Endodermal cell (in vitro differentiated cells): ENCODE results near the gene PDIA2. TPM values are rescaled to one million over a fixed set of nuclear protein-coding genes. Genes with fewer than 3 reads are reported as not detected.

Source experiments
- DNase-seq: peaks from one replicate; pipeline ENCODE4 v3.0.0-alpha.2; 2017
- H3K27ac ChIP-seq: 2 replicates; pipeline ENCODE4 v1.5.1; 2013; ENCODE audit warnings: mild to moderate bottlenecking, low read depth, low read length, moderate library complexity
- H3K27me3 ChIP-seq: 2 replicates; pipeline ENCODE4 v1.6.1; 2013; ENCODE audit warnings: mild to moderate bottlenecking, low read length, moderate library complexity; ENCODE audit not compliant: insufficient read depth, control insufficient read depth, poor library complexity, severe bottlenecking
- H3K36me3 ChIP-seq: 2 replicates; pipeline ENCODE4 v1.7.0; 2013; ENCODE audit warnings: mild to moderate bottlenecking, low read length, moderate library complexity; ENCODE audit not compliant: control insufficient read depth, insufficient read depth
- H3K4me1 ChIP-seq: one replicate; pipeline ENCODE4 v1.7.0; 2013; ENCODE audit warnings: low read length; ENCODE audit not compliant: control insufficient read depth, insufficient read depth
- H3K4me3 ChIP-seq: 2 replicates; pipeline ENCODE4 v1.5.1; 2013; ENCODE audit warnings: mild to moderate bottlenecking, low read length, moderate library complexity
- H3K9ac ChIP-seq: 2 replicates; pipeline ENCODE4 v1.6.1; 2013; ENCODE audit warnings: mild to moderate bottlenecking, low read length, moderate library complexity; ENCODE audit not compliant: poor library complexity, severe bottlenecking; ENCODE audit errors: extremely low read depth
- H3K9me3 ChIP-seq: 2 replicates; pipeline ENCODE4 v1.6.1; 2013; ENCODE audit warnings: mild to moderate bottlenecking, low read length, moderate library complexity; ENCODE audit not compliant: control insufficient read depth
- H3K27ac Mint-ChIP-seq: 2 replicates; pipeline ENCODE4 v1.8.0; 2020; ENCODE audit warnings: mixed read lengths
- H3K27me3 Mint-ChIP-seq: 2 replicates; pipeline ENCODE4 v1.8.0; 2021; ENCODE audit warnings: mild to moderate bottlenecking, mixed read lengths; ENCODE audit not compliant: insufficient read depth
- H3K36me3 Mint-ChIP-seq: 2 replicates; pipeline ENCODE4 v1.8.0; 2020; ENCODE audit warnings: low read depth, mixed read lengths
- H3K4me1 Mint-ChIP-seq: 2 replicates; pipeline ENCODE4 v1.8.0; 2020; ENCODE audit warnings: mixed read lengths
- H3K4me3 Mint-ChIP-seq: 2 replicates; pipeline ENCODE4 v1.8.0; 2020; ENCODE audit warnings: mild to moderate bottlenecking, moderate library complexity, mixed read lengths
- H3K9me3 Mint-ChIP-seq: 2 replicates; pipeline ENCODE4 v1.8.0; 2020; ENCODE audit warnings: mild to moderate bottlenecking, mixed read lengths
- WGBS, 2 experiments: methylation state at CpG; one replicate each; pipeline versions ENCODE4 v1.1.5 to v1.1.7; 2013; ENCODE audit warnings: missing lambda C conversion rate in 2 of 2, mixed read lengths in 1 of 2; ENCODE audit not compliant: insufficient coverage in 1 of 2, insufficient read length in 1 of 2; 5-methylcytosine and 5-hydroxymethylcytosine counted together
- total RNA-seq, 2 donors: library from RNA; stranded (reverse); fragmentation: NEBNext Ultra II Directional in 1 of 2; extraction: Animal tissue kit (Norgen Biotek cat#: 25700) in 1 of 2; gene quantifications; 2 replicates in 1 of 2; 3 replicates in 1 of 2; pipeline ENCODE4 v1.2.1, GENCODE V29; 2021
- TF ChIP-seq, protein P1 (sequence below): fragments of 200-600 bp; sonication (generic); conservative IDR thresholded peaks from 2 replicates; pipeline ENCODE4 v1.5.0; 2021; ENCODE audit warnings: antibody characterized with exemption, mild to moderate bottlenecking

The PDIA2 gene
- total RNA-seq, 2 donors from 2014 or later: 2.9 to 9.9 TPM

DNA sequence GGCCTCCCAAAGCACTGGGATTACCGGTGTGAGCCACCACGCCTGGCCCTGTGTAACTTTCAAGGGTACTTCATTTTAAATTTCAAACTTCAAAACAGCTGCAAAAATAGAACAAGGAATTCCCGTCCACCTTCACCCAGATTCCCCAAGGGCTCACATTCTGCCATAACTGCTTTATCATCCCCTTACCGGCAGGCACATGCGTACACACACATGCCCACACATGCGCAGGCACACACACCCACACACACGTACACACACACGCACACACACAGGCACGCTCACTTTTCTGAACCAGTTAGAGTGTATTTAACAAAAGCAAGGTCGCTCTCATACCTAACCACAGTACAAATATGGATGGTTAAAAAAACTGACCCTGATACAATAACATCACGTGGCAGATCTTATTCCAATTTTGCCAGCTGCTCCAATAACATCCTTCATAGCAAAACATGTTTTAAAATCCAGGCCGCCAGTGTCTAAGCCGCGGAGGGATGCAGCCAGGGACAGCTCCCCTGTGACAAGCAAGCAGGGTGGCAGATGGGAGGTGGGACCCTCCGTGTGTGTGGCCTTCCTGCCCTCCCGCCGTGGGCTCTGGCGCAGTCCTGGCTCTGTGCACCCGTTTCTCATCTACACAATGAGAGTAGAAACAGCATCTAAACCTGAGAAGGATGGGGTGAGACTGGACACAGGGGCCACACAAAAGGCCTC is 23.1 kb downstream of the PDIA2 start:
- H3K4me3 ChIP-seq: no peak overlapping the region
- Mint-ChIP-seq H3K9me3 (no peaks in the 10 kb centered on the region), H3K27ac (peak overlapping the region; percentile 10), H3K4me1 (no peaks in the 10 kb centered on the region), H3K36me3 (peaks cover 40% of the 10 kb centered on the region), H3K27me3 (no peaks in the 10 kb centered on the region), H3K4me3 (no peak overlapping the region)
- H3K27ac ChIP-seq: no peak overlapping the region
- no peaks in the 10 kb centered on the region for H3K27me3 ChIP-seq
- H3K36me3 ChIP-seq: peaks cover 38% of the 10 kb centered on the region
- H3K9ac ChIP-seq: no peak overlapping the region
- TF ChIP-seq, protein P1, sequence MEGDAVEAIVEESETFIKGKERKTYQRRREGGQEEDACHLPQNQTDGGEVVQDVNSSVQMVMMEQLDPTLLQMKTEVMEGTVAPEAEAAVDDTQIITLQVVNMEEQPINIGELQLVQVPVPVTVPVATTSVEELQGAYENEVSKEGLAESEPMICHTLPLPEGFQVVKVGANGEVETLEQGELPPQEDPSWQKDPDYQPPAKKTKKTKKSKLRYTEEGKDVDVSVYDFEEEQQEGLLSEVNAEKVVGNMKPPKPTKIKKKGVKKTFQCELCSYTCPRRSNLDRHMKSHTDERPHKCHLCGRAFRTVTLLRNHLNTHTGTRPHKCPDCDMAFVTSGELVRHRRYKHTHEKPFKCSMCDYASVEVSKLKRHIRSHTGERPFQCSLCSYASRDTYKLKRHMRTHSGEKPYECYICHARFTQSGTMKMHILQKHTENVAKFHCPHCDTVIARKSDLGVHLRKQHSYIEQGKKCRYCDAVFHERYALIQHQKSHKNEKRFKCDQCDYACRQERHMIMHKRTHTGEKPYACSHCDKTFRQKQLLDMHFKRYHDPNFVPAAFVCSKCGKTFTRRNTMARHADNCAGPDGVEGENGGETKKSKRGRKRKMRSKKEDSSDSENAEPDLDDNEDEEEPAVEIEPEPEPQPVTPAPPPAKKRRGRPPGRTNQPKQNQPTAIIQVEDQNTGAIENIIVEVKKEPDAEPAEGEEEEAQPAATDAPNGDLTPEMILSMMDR: no peak
- H3K9me3 ChIP-seq: no peaks in the 10 kb centered on the region
- DNase-seq: no peak
- no peaks in the 10 kb centered on the region for H3K4me1 ChIP-seq
- 95 to 98% methylated on average over 17 to 19 of the region's 19 CpGs for WGBS, 2 experiments

GRCh38 chr16:306911-307370 is 24.0 kb downstream of the PDIA2 start:
- no peaks in the 10 kb centered on the region for H3K9me3 Mint-ChIP-seq
- TF ChIP-seq, protein P1: no peak
- H3K4me1 ChIP-seq: no peaks in the 10 kb centered on the region
- peak overlapping the region; percentile 29 for H3K27ac ChIP-seq
- H3K27me3 Mint-ChIP-seq: no peaks in the 10 kb centered on the region
- H3K9ac ChIP-seq: no peak overlapping the region
- WGBS, 2 experiments: 93 to 96% methylated on average over 16 to 17 of the region's 17 CpGs
- H3K4me3 Mint-ChIP-seq: no peak overlapping the region
- H3K27me3 ChIP-seq: no peaks in the 10 kb centered on the region
- DNase-seq: no peak
- no peak overlapping the region for H3K4me3 ChIP-seq
- H3K9me3 ChIP-seq: no peaks in the 10 kb centered on the region
- H3K27ac Mint-ChIP-seq: no peak overlapping the region
- H3K36me3 ChIP-seq: peaks cover 39% of the 10 kb centered on the region
- H3K36me3 Mint-ChIP-seq: peaks cover 47% of the 10 kb centered on the region
- H3K4me1 Mint-ChIP-seq: no peaks in the 10 kb centered on the region

- Histone ChIP-seq H3K4me3 (no peak overlapping the region), H3K27ac (no peak overlapping the region), H3K27me3 (no peaks in the 10 kb centered on the region), H3K4me1 (no peaks in the 10 kb centered on the region), H3K36me3 (peaks cover 40% of the 10 kb centered on the region), H3K9ac (no peak overlapping the region), H3K9me3 (no peaks in the 10 kb centered on the region)
- Mint-ChIP-seq H3K36me3 (peaks cover 51% of the 10 kb centered on the region), H3K27me3 (no peaks in the 10 kb centered on the region), H3K4me3 (no peak overlapping the region), H3K4me1 (no peaks in the 10 kb centered on the region), H3K9me3 (no peaks in the 10 kb centered on the region), H3K27ac (no peak overlapping the region)
- 93 to 97% methylated on average over 21 of the region's 21 CpGs for WGBS, 2 experiments
- no peak for DNase-seq
- TF ChIP-seq, protein P1: no peak
Observed at GRCh38 chr16:307691-308312, 24.8 kb downstream of the PDIA2 start.
